Upper lobe of left lung (tissue), 6 donors: ENCODE data around the gene ADAMTS12. TPM values are rescaled to one million over a fixed set of nuclear protein-coding genes. Genes with fewer than 3 reads are reported as not detected.
"Not testable (repeated sequence)": the region's sequence is repeated elsewhere in the genome, so short reads cannot be mapped to it uniquely, and the experiment has no call there.

Source experiments
- ATAC-seq, 2 donors: fragments of 200-7000 bp; cut with Tn5 transposase; one replicate each; pipeline ENCODE4 v1.9.1; 2022; ENCODE audit warnings: mild to moderate bottlenecking in 2 of 2, moderate library complexity in 2 of 2; ENCODE audit not compliant: low FRiP score in 2 of 2
- DNase-seq, 2 donors: peaks; one replicate each; pipeline ENCODE4 v3.0.0-alpha.2; 2019 to 2020
- H3K27ac ChIP-seq, 4 donors: fragments of 200-600 bp; sonication (generic); one replicate each; pipeline ENCODE4 v1.5.1; 2016 to 2019
- H3K27me3 ChIP-seq, 4 donors: fragments of 200-600 bp; sonication (generic); one replicate each; pipeline ENCODE4 v1.5.1; 2017 to 2019
- H3K36me3 ChIP-seq, 4 donors: fragments of 200-600 bp; sonication (generic); one replicate each; pipeline ENCODE4 v1.5.1; 2016 to 2019
- H3K4me1 ChIP-seq, 4 donors: fragments of 200-600 bp; sonication (generic); one replicate each; pipeline ENCODE4 v1.5.1; 2018 to 2019
- H3K4me3 ChIP-seq, 4 donors: fragments of 200-600 bp; sonication (generic); one replicate each; pipeline ENCODE4 v1.5.1; 2017 to 2019; ENCODE audit warnings: mild to moderate bottlenecking in 2 of 4, moderate library complexity in 1 of 4
- H3K9me3 ChIP-seq, 4 donors: fragments of 200-600 bp; sonication (generic); one replicate each; pipeline ENCODE4 v1.5.1; 2018 to 2019
- EP300 ChIP-seq, 4 donors: sonication (generic); formaldehyde crosslinking; IDR thresholded peaks; one replicate each; pipeline ENCODE4 v1.5.1; 2017; ENCODE audit warnings: antibody characterized with exemption in 4 of 4, control low read depth in 2 of 4
- POLR2A ChIP-seq, 4 donors: fragments of 450-650 bp; IDR thresholded peaks; one replicate each; pipeline ENCODE4 v1.5.1; 2016 to 2017; ENCODE audit warnings: antibody characterized with exemption in 4 of 4, mild to moderate bottlenecking in 2 of 4
- POLR2AphosphoS5 ChIP-seq, 2 donors: sonication (generic); formaldehyde crosslinking; IDR thresholded peaks; one replicate each; pipeline ENCODE4 v1.5.1; 2017; ENCODE audit warnings: antibody characterized with exemption in 2 of 2
- WGBS, 2 donors: methylation state at CpG; one replicate each; pipeline ENCODE4 v1.1.5; 2017 to 2018; 5-methylcytosine and 5-hydroxymethylcytosine counted together
- total RNA-seq, 6 donors: library from RNA; depleted of rRNA in 4 of 6; stranded (reverse); fragments of >200 nt in 4 of 6; gene quantifications; one replicate each; pipeline versions ENCODE4 v1.1.0 to v1.2.1, GENCODE V29; 2016 to 2021
- TF ChIP-seq, protein P1 (sequence below), 6 experiments: fragments of 450-650 bp in 4 of 6; fragments of 200-600 bp in 2 of 6; sonication (generic) in 2 of 6; IDR thresholded peaks; one replicate each; pipeline ENCODE4 v1.5.1; 2016 to 2019; ENCODE audit warnings: antibody characterized with exemption in 6 of 6
- donor health status: DM: no; HTN: no; CAD: no; lungs with moderate emphysema.
- donor health status: DM: no; HTN: yes; CAD: no; lungs with severe emphysema.

The ADAMTS12 gene
- total RNA-seq, 6 donors from 2014 or later, result 2.3 to 16.8 (median 7.4) TPM

DNA sequence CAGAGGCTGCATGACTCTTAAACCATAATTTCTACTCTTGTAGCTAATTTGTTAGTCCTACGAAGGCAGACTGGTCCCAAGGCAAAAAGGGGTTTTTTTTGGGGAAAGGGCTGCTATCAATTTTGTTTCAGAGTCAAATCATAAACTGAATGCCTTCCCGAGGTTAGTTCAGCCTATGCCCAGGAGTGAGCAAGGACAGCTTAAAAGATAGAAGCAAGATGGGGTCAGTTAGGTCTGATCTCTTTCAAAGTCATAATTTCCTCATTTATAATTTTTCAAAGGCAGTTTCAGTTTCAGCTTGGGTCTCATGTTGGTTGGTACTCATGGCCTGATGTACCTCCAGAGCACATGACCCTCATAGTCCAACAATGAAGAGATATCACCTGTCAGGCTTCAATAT lies 36.5 kb upstream of the ADAMTS12 start:
- Histone ChIP-seq H3K36me3 (no peaks in the 10 kb centered on the region), H3K27ac (no peak overlapping the region), H3K27me3 (no peaks in the 10 kb centered on the region), H3K9me3 (no peaks in the 10 kb centered on the region), H3K4me3 (no peak overlapping the region), H3K4me1 (no peaks in the 10 kb centered on the region)
- DNase-seq, result no peak
- ATAC-seq, result no peak
- 70 to 91% methylated on average over 2 of the region's 2 CpGs for WGBS, 2 donors
- TF ChIP-seq EP300 (IDR thresholded peaks at IDR 0.05) (no peak), POLR2A (IDR thresholded peaks at IDR 0.05) (no peak), POLR2AphosphoS5 (IDR thresholded peaks at IDR 0.05) (no peak)
- TF ChIP-seq, protein P1, sequence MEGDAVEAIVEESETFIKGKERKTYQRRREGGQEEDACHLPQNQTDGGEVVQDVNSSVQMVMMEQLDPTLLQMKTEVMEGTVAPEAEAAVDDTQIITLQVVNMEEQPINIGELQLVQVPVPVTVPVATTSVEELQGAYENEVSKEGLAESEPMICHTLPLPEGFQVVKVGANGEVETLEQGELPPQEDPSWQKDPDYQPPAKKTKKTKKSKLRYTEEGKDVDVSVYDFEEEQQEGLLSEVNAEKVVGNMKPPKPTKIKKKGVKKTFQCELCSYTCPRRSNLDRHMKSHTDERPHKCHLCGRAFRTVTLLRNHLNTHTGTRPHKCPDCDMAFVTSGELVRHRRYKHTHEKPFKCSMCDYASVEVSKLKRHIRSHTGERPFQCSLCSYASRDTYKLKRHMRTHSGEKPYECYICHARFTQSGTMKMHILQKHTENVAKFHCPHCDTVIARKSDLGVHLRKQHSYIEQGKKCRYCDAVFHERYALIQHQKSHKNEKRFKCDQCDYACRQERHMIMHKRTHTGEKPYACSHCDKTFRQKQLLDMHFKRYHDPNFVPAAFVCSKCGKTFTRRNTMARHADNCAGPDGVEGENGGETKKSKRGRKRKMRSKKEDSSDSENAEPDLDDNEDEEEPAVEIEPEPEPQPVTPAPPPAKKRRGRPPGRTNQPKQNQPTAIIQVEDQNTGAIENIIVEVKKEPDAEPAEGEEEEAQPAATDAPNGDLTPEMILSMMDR (IDR thresholded peaks at IDR 0.05), result no peak

DNA sequence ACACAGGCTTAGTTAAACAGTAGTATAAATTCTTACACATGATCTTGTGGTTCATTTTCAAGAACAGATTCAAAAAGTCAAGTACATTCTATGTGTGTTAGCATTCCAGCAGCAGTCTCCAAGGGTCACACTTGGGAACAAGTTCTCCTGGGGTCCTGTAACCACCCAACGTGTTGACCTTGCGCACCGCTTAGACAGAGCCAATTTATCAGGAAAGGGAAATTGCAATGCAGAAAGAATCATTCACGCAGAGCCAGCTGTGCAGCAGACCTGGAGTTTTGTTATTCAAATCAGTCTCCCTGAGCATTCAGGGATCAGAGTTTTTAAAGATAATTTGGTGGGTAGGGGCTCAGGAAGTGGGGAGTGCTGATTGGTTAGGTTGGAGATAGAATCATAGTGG lies 35.9 kb upstream of the ADAMTS12 start:
- no peak for ATAC-seq
- Histone ChIP-seq H3K27ac (no peak overlapping the region), H3K4me3 (no peak overlapping the region), H3K4me1 (no peaks in the 10 kb centered on the region), H3K9me3 (no peaks in the 10 kb centered on the region), H3K36me3 (no peaks in the 10 kb centered on the region), H3K27me3 (no peaks in the 10 kb centered on the region)
- 20 to 52% methylated on average over 1 to 4 of the region's 4 CpGs for WGBS, 2 donors
- TF ChIP-seq POLR2AphosphoS5 (IDR thresholded peaks at IDR 0.05) (no peak), EP300 (IDR thresholded peaks at IDR 0.05) (no peak), POLR2A (IDR thresholded peaks at IDR 0.05) (no peak)
- TF ChIP-seq, protein P1 (IDR thresholded peaks at IDR 0.05), result no peak
- no peak for DNase-seq

DNA sequence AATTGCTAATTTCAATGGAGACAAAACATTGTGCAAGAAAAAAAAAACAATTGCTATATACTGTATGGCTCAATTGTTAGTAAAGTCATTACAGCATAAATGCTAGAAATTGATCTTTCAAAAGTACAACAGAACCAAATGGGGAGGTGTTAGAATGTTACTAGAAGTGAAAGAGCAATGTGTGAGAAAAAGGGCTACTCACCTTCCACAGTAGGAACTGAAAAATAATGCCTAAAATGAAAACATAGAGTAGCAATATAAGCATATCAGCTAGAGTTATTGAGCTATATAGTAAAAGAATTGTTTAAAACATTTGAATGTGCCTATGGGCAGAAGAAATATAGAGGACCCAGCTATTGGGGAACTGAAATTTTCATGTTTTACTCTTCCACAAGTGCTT lies 33.5 kb upstream of the ADAMTS12 start:
- DNase-seq (no peak), ATAC-seq (no peak)
- H3K36me3 ChIP-seq, result no peaks in the 10 kb centered on the region
- H3K27me3 ChIP-seq, result no peaks in the 10 kb centered on the region
- H3K9me3 ChIP-seq, result no peaks in the 10 kb centered on the region
- H3K4me1 ChIP-seq, result no peaks in the 10 kb centered on the region
- H3K27ac ChIP-seq, result no peak overlapping the region
- H3K4me3 ChIP-seq, result no peak overlapping the region
- TF ChIP-seq, protein P1 (IDR thresholded peaks at IDR 0.05), result no peak
- TF ChIP-seq EP300 (IDR thresholded peaks at IDR 0.05) (no peak), POLR2AphosphoS5 (IDR thresholded peaks at IDR 0.05) (no peak), POLR2A (IDR thresholded peaks at IDR 0.05) (no peak)

DNA sequence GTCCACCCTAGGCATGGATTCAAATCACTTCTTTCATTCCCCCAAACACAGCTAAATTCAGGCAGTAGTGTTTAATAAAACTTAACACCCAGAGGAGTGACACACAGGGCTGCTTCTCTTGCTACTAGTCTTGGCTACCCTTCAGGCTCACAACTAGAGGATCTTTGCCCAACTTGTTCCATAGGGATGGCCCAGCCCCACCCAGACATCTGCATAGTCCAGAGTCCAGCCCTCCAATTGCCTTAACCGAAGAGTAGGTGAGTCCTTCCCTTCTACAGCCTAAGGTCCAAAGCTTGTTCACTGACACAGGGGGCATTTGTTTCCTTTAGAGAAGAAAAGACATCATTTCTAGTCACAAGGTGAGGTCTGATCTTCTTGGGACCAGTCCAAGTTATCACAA lies 29.2 kb upstream of the ADAMTS12 start:
- no peaks in the 10 kb centered on the region for H3K36me3 ChIP-seq
- WGBS, 2 donors, result 86 to 87% methylated on average over 1 of the region's 1 CpG
- H3K4me1 ChIP-seq, result no peaks in the 10 kb centered on the region
- no peak overlapping the region for H3K4me3 ChIP-seq
- H3K27ac ChIP-seq, result no peak overlapping the region
- no peaks in the 10 kb centered on the region for H3K27me3 ChIP-seq
- TF ChIP-seq, protein P1 (IDR thresholded peaks at IDR 0.05), result no peak
- TF ChIP-seq POLR2AphosphoS5 (IDR thresholded peaks at IDR 0.05) (no peak), POLR2A (IDR thresholded peaks at IDR 0.05) (no peak), EP300 (IDR thresholded peaks at IDR 0.05) (no peak)
- H3K9me3 ChIP-seq, result peaks cover 0 to 7% (median 2%) of the 10 kb centered on the region in 4 donors
- no peak for DNase-seq
- ATAC-seq, result no peak

DNA sequence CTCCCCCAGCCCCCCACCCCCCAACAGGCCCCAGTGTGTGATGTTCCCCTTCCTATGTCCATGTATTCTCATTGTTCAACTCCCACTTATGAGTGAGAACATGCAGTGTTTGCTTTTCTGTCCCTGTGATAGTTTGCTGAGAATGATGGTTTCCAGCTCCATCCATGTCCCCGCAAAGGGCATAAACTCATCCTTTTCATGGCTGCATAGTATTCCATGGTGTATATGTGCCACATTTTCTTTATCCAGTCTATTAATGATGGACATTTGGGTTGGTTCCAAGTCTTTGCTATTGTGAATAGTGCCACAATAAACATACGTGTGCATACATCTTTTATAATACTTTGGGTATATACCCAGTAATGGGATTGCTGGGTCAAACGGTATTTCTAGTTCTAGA lies 23.1 kb upstream of the ADAMTS12 start:
- H3K4me3 ChIP-seq, ATAC-seq, H3K27me3 ChIP-seq, H3K36me3 ChIP-seq, DNase-seq, H3K27ac ChIP-seq, H3K4me1 ChIP-seq, H3K9me3 ChIP-seq: not testable (repeated sequence)
- 89 to 90% methylated on average over 3 of the region's 3 CpGs for WGBS, 2 donors

DNA sequence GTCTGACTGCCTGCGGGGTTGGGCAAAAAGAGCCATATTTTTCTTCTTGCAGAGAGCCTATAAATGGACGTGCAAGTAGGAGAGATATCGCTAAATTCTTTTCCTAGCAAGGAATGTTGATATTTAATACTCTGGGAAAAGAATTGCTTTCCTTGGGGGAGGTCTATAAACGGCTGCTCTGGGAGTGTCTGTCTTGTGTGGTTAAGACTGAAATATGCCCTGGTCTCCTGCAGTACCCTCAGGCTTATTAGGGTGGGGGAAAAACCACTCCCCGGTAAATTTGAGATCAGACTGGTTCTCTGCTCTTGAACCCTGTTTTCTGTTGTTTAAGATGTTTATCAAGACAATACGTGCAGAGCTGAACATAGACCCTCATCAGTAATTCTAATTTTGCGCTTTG lies 14.5 kb upstream of the ADAMTS12 start:
- ATAC-seq, H3K27me3 ChIP-seq, H3K4me1 ChIP-seq, H3K36me3 ChIP-seq, H3K4me3 ChIP-seq, H3K27ac ChIP-seq, DNase-seq: not testable (repeated sequence)
- peaks cover 3 to 14% (median 9%) of the 10 kb centered on the region in 4 donors for H3K9me3 ChIP-seq
- WGBS, 2 donors, result 78 to 86% methylated on average over 7 of the region's 7 CpGs
